ENCODE results near the gene CYP4F12. TPM values are rescaled to one million over a fixed set of nuclear protein-coding genes. Genes with fewer than 3 reads are reported as not detected.

Gene CYP4F12
- total and polyA plus RNA-seq, 4 donors: 14.6 to 64.0 (median 25.0) TPM

GRCh38 chr19:15714638-15715037 lies 41.8 kb downstream of the CYP4F12 start:
- WGBS: 76% methylated on average over 3 of the region's 3 CpGs
- H3K36me3 ChIP-seq (ENCODE audit: control insufficient read depth in 4 of 4, insufficient read depth in 3 of 4, low read depth in 1 of 4, low read length in 3 of 4): no peaks in the 10 kb centered on the region

More at GRCh38 chr19:15714638-15715037, 41.8 kb downstream of the CYP4F12 start:
- Histone ChIP-seq H3K4me3 (ENCODE audit: low read depth in 1 of 3, low read length in 3 of 3) (no peak overlapping the region), H3K9ac (ENCODE audit: low read depth in 1 of 2, low read length in 2 of 2) (no peak overlapping the region), H3K4me1 (ENCODE audit: control insufficient read depth in 4 of 4, insufficient read depth in 4 of 4, low read length in 3 of 4) (no peaks in the 10 kb centered on the region), H3K27me3 (ENCODE audit: control insufficient read depth in 4 of 4, insufficient read depth in 4 of 4, low read length in 3 of 4) (peaks cover 0 to 6% (median 0%) of the 10 kb centered on the region in 4 donors), H3K9me3 (ENCODE audit: control insufficient read depth in 4 of 4, low read length in 3 of 4) (no peaks in the 10 kb centered on the region), H3K27ac (ENCODE audit: low read depth in 1 of 2, low read length in 2 of 2) (no peak overlapping the region)
- no peak for DNase-seq (ENCODE audit: low spot score)
- TF ChIP-seq CTCF (IDR thresholded peaks at IDR 0.05; ENCODE audit: low read depth, low read length, missing input control) (no peak), ATF3 (IDR thresholded peaks at IDR 0.05) (no peak), RXRA (IDR thresholded peaks at IDR 0.05) (no peak), YY1 (IDR thresholded peaks at IDR 0.05) (no peak), SP1 (IDR thresholded peaks at IDR 0.05) (no peak), FOXA1 (IDR thresholded peaks at IDR 0.05) (no peak), JUND (IDR thresholded peaks at IDR 0.05) (no peak), HNF4A (conservative IDR thresholded peaks at IDR 0.05) (no peak), FOXA2 (IDR thresholded peaks at IDR 0.05) (no peak), MAX (IDR thresholded peaks at IDR 0.05) (no peak), RAD21 (IDR thresholded peaks at IDR 0.05) (no peak), REST (IDR thresholded peaks at IDR 0.05) (no peak), EGR1 (IDR thresholded peaks at IDR 0.05; ENCODE audit: low read depth in 2 of 2) (no peak), ZBTB33 (IDR thresholded peaks at IDR 0.05) (no peak), GABPA (IDR thresholded peaks at IDR 0.05 in 1 of 2, conservative IDR thresholded peaks at IDR 0.05 in 1 of 2) (no peak)
